DMS79 treated with DMSO at 0.1 percent for 48 hours (cell line): Measurements from ENCODE around the gene PIGU.
"Not testable (repeated sequence)": the region's sequence is repeated elsewhere in the genome, so short reads cannot be mapped to it uniquely, and the experiment has no call there.

ENCODE experiments used
- DNase-seq: peaks from one replicate; lab custom pipeline; 2025; lab: John Stamatoyannopoulos, UW

The PIGU gene

GRCh38 chr20:34532756-34533155, 144.1 kb downstream of the PIGU start:
- no peak for DNase-seq

- no peak for DNase-seq
Observed at GRCh38 chr20:34532320-34532719, 144.6 kb downstream of the PIGU start.

- no peak for DNase-seq
Observed at GRCh38 chr20:34531608-34532265, 145.2 kb downstream of the PIGU start.

- DNase-seq, result no peak
Observed at GRCh38 chr20:34530342-34530741, 146.6 kb downstream of the PIGU start.

GRCh38 chr20:34529742-34530141, 147.2 kb downstream of the PIGU start:
- DNase-seq, result no peak

GRCh38 chr20:34528921-34529297, 148.0 kb downstream of the PIGU start:
- no peak for DNase-seq

- no peak for DNase-seq
Observed at GRCh38 chr20:34527016-34527415, 149.9 kb downstream of the PIGU start.

- no peak for DNase-seq
Observed at GRCh38 chr20:34526466-34526865, 150.4 kb downstream of the PIGU start.

GRCh38 chr20:34525709-34526416, 151.0 kb downstream of the PIGU start:
- DNase-seq, result no peak

- no peak for DNase-seq
Observed at GRCh38 chr20:34525342-34525708, 151.6 kb downstream of the PIGU start.

- DNase-seq, result no peak
Observed at GRCh38 chr20:34524426-34524825, 152.5 kb downstream of the PIGU start.

- no peak for DNase-seq
Observed at GRCh38 chr20:34522969-34523871, 153.7 kb downstream of the PIGU start.

- DNase-seq, result not testable (repeated sequence)
Observed at GRCh38 chr20:34519841-34520240, 157.1 kb downstream of the PIGU start.

GRCh38 chr20:34518863-34519262, 158.0 kb downstream of the PIGU start:
- not testable (repeated sequence) for DNase-seq

- peak; percentile 8 for DNase-seq
Observed at GRCh38 chr20:34517114-34517505, 159.8 kb downstream of the PIGU start.

- peak; percentile 85 for DNase-seq
Observed at GRCh38 chr20:34516247-34517113, 160.4 kb downstream of the PIGU start, which contains the start of gene DYNLRB1. DYNLRB1 (plus strand) TSS chr20:34516422; CDS start chr20:34516459, 37 bp downstream.

- DNase-seq, result peak; percentile 77
Observed at GRCh38 chr20:34515484-34516246, 161.2 kb downstream of the PIGU start.

- no peak for DNase-seq
Observed at GRCh38 chr20:34514897-34515483, 161.9 kb downstream of the PIGU start.

GRCh38 chr20:34514034-34514433, 162.9 kb downstream of the PIGU start:
- DNase-seq, result not testable (repeated sequence)

GRCh38 chr20:34512955-34513419, 163.9 kb downstream of the PIGU start:
- DNase-seq, result no peak
